OCI-LY3 (cell line): ENCODE measurements around the gene CEBPZ.
"Not testable (repeated sequence)": the region's sequence is repeated elsewhere in the genome, so short reads cannot be mapped to it uniquely, and the experiment has no call there.

ENCODE experiments used
- H2AFZ ChIP-seq: fragments of 200-600, 300-600 bp; shearing (Covaris generic); 2 replicates; pipeline ENCODE4 v1.6.0; 2014; ENCODE audit warnings: antibody characterized with exemption, low read depth, low read length
- H3K27ac ChIP-seq: fragments of 200-600, 300-600 bp; sonication (generic); 2 replicates; pipeline ENCODE4 v1.5.1; 2014; ENCODE audit warnings: mild to moderate bottlenecking, low read length, moderate library complexity, mixed read lengths
- H3K27me3 ChIP-seq: fragments of 200-600, 300-600 bp; sonication (generic); 2 replicates; pipeline ENCODE4 v1.6.1; 2014; ENCODE audit warnings: low read depth, low read length, mixed read lengths
- H3K36me3 ChIP-seq: fragments of 200-600, 300-600 bp; sonication (generic); replicated peaks from 2 replicates; pipeline ENCODE3; 2014; ENCODE audit warnings: low read depth, low read length, mixed read lengths
- H3K4me1 ChIP-seq: fragments of 300-600, 200-600 bp; sonication (generic); 2 replicates; pipeline ENCODE4 v1.6.1; 2014; ENCODE audit warnings: low read length, mixed read lengths
- H3K4me2 ChIP-seq: fragments of 200-600, 300-600 bp; sonication (generic); 2 replicates; pipeline ENCODE4 v1.6.1; 2014; ENCODE audit warnings: low read length, mixed read lengths
- H3K4me3 ChIP-seq: fragments of 300-600, 200-600 bp; sonication (generic); 2 replicates; pipeline ENCODE4 v1.5.1; 2014; ENCODE audit warnings: antibody characterized with exemption, mild to moderate bottlenecking, low read length, moderate library complexity
- H3K79me2 ChIP-seq: fragments of 300-600, 200-600 bp; shearing (Covaris generic); 2 replicates; pipeline ENCODE4 v1.6.1; 2014; ENCODE audit warnings: mild to moderate bottlenecking, low read length, mixed read lengths
- H3K9ac ChIP-seq: fragments of 300-600, 200-600 bp; shearing (Covaris generic); 2 replicates; pipeline ENCODE4 v1.6.0; 2014; ENCODE audit warnings: mild to moderate bottlenecking, low read length, moderate library complexity
- H3K9me3 ChIP-seq: fragments of 200-600, 300-600 bp; shearing (Covaris generic); 2 replicates; pipeline ENCODE4 v1.6.1; 2014; ENCODE audit warnings: low read length, mixed read lengths; ENCODE audit not compliant: insufficient read depth
- H4K20me1 ChIP-seq: fragments of 200-600, 300-600 bp; sonication (generic); 2 replicates; pipeline ENCODE4 v1.6.1; 2016; ENCODE audit warnings: low read length, mixed read lengths; ENCODE audit not compliant: insufficient read depth
- EZH2phosphoT487 ChIP-seq: fragments of 200-600 bp; shearing (Covaris generic); IDR thresholded peaks from 2 replicates; pipeline ENCODE4 v1.6.1; 2018; ENCODE audit warnings: antibody characterized with exemption, mixed run types, low read depth
- TF ChIP-seq, protein P1 (sequence below): fragments of 200-600, 300-600 bp; sonication (generic); IDR thresholded peaks from 2 replicates; pipeline ENCODE4 v1.5.1; 2014; ENCODE audit warnings: antibody characterized with exemption, low read length, low read depth

The CEBPZ gene

DNA sequence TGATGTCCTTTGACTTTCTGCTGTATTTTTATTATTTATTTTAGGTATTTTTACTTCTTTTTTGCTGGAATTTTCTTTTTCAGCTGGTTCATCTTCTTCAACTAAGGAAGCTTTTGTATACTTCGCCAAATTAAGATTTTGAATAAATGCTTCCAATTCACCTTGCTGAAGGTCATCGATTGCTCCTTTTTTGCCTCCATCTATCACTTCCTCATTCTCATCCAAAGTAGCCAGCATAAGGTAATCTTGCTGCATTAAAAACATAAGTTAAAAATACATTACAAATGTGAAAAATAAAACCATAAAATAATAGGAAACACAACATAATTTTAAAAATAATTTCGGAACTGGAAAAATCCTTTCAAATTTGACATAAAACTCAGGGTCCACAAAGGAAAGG lies 2.6 kb downstream of the CEBPZ start:
- no peaks in the 10 kb centered on the region for H3K27me3 ChIP-seq
- H3K9ac ChIP-seq, result no peak overlapping the region
- H3K36me3 ChIP-seq, result peaks cover 23% of the 10 kb centered on the region
- no peak overlapping the region for H2AFZ ChIP-seq
- TF ChIP-seq EZH2phosphoT487, result no peak
- TF ChIP-seq, protein P1, sequence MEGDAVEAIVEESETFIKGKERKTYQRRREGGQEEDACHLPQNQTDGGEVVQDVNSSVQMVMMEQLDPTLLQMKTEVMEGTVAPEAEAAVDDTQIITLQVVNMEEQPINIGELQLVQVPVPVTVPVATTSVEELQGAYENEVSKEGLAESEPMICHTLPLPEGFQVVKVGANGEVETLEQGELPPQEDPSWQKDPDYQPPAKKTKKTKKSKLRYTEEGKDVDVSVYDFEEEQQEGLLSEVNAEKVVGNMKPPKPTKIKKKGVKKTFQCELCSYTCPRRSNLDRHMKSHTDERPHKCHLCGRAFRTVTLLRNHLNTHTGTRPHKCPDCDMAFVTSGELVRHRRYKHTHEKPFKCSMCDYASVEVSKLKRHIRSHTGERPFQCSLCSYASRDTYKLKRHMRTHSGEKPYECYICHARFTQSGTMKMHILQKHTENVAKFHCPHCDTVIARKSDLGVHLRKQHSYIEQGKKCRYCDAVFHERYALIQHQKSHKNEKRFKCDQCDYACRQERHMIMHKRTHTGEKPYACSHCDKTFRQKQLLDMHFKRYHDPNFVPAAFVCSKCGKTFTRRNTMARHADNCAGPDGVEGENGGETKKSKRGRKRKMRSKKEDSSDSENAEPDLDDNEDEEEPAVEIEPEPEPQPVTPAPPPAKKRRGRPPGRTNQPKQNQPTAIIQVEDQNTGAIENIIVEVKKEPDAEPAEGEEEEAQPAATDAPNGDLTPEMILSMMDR, result no peak
- H3K27ac ChIP-seq, result no peak overlapping the region
- no peak overlapping the region for H3K4me2 ChIP-seq
- H4K20me1 ChIP-seq, result peaks cover 38% of the 10 kb centered on the region
- H3K79me2 ChIP-seq, result peaks cover 94% of the 10 kb centered on the region
- H3K9me3 ChIP-seq, result no peaks in the 10 kb centered on the region
- peaks cover 22% of the 10 kb centered on the region for H3K4me1 ChIP-seq
- no peak overlapping the region for H3K4me3 ChIP-seq

DNA sequence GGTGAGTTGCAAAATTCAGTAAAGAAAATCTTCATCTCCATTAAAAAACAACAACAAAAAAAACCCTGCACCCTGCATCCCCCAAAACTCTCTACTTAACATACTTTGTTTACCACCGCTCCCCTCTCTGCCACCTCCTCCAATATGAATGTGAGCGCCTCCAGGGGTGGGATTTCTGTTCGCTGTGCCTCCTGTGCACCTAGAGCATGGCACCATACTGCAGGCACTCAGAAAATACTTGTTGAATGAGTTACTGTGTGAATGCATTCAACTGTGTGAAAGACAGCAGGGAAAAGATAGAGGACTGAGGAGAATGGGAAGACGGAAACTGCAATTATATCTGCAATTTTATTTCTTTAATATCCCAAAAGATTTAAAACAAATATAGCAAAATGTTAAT lies 4.5 kb downstream of the CEBPZ start:
- no peak overlapping the region for H2AFZ ChIP-seq
- no peak for TF ChIP-seq EZH2phosphoT487
- TF ChIP-seq, protein P1, result no peak
- H3K79me2 ChIP-seq, result peaks cover 91% of the 10 kb centered on the region
- H3K4me2 ChIP-seq, result no peak overlapping the region
- no peak overlapping the region for H3K4me3 ChIP-seq
- no peak overlapping the region for H3K9ac ChIP-seq
- peaks cover 41% of the 10 kb centered on the region for H4K20me1 ChIP-seq
- H3K4me1 ChIP-seq, result peaks cover 18% of the 10 kb centered on the region
- no peak overlapping the region for H3K27ac ChIP-seq
- H3K36me3 ChIP-seq, result peaks cover 35% of the 10 kb centered on the region
- no peaks in the 10 kb centered on the region for H3K9me3 ChIP-seq
- H3K27me3 ChIP-seq, result no peaks in the 10 kb centered on the region

DNA sequence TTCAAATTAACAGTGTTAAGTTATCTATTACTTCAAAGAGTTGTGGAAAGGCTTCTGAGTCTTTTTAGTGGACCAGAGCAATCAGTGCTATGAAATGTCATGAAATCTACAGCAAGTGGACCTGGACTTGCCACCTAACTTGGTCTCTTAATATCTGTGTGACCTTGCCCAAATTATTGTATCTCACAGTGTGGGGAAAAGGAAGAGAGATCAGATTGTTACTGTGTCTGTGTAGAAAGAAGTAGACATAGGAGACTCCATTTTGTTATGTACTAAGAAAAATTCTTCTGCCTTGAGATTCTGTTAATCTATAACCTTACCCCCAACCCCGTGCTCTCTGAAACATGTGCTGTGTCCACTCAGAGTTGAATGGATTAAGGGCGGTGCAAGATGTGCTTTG lies 6.3 kb downstream of the CEBPZ start:
- H3K4me3 ChIP-seq, H3K27me3 ChIP-seq, H2AFZ ChIP-seq, H3K27ac ChIP-seq, H3K9ac ChIP-seq, H3K9me3 ChIP-seq, H3K4me2 ChIP-seq: not testable (repeated sequence)
- Histone ChIP-seq H3K79me2 (peaks cover 74% of the 10 kb centered on the region), H4K20me1 (peaks cover 34% of the 10 kb centered on the region), H3K36me3 (peaks cover 39% of the 10 kb centered on the region), H3K4me1 (peaks cover 16% of the 10 kb centered on the region)

DNA sequence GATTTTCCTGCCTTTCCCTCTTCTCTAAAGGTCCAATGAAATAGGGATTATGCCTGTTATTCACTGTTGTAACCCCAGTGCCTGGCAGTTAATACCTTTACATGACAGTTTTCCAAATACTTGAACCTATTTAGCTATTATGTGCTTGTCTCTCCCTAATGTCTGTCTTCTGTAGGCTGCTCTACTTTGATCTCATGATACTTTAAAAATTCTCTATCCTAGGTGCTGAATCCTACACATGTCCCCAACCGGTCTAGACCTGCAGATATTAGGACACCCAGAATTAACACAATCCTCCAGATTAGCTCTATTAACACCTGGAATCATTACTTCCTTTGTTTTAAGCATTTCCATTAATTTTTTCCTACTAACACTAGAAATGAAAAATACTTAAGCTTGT lies 7.3 kb downstream of the CEBPZ start:
- Histone ChIP-seq H2AFZ (no peak overlapping the region), H3K4me3 (no peak overlapping the region), H4K20me1 (peaks cover 24% of the 10 kb centered on the region), H3K9ac (no peak overlapping the region), H3K79me2 (peaks cover 63% of the 10 kb centered on the region), H3K27me3 (no peaks in the 10 kb centered on the region), H3K4me2 (no peak overlapping the region), H3K4me1 (peaks cover 5% of the 10 kb centered on the region; the same call in 1 of the 2 replicates), H3K9me3 (no peaks in the 10 kb centered on the region), H3K27ac (no peak overlapping the region), H3K36me3 (peaks cover 46% of the 10 kb centered on the region)
- TF ChIP-seq, protein P1, result no peak
- TF ChIP-seq EZH2phosphoT487, result no peak

DNA sequence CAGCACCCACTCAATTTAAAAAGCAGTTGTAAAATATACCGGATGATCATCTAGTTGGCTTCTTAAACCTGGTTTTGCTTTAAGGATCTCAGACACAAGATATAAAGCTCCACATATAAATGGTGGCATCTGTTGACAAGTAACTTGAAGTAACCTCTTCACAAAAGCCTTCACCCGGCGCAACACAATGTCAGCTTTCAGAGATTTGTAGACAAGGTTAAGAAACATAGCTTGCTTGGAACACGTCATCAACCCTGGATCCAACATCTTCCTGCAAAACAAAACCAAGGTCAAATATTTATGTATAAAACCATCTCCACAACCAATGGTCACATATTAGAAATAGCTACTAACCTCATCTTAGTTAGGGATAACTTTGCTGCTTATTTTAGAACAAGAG lies 8.3 kb downstream of the CEBPZ start:
- H3K9ac ChIP-seq, result no peak overlapping the region
- TF ChIP-seq, protein P1, result no peak
- no peak for TF ChIP-seq EZH2phosphoT487
- H3K27ac ChIP-seq, result no peak overlapping the region
- H3K36me3 ChIP-seq, result peaks cover 47% of the 10 kb centered on the region
- H3K27me3 ChIP-seq, result no peaks in the 10 kb centered on the region
- peaks cover 24% of the 10 kb centered on the region for H4K20me1 ChIP-seq
- H3K4me2 ChIP-seq, result no peak overlapping the region
- no peak overlapping the region for H3K4me3 ChIP-seq
- no peaks in the 10 kb centered on the region for H3K9me3 ChIP-seq
- no peak overlapping the region for H2AFZ ChIP-seq
- H3K4me1 ChIP-seq, result peaks cover 4% of the 10 kb centered on the region; the same call in 1 of the 2 replicates
- peaks cover 54% of the 10 kb centered on the region for H3K79me2 ChIP-seq
